HepG2 (cell line): ENCODE results near the gene PCBP4. TPM values are rescaled to one million over a fixed set of nuclear protein-coding genes. Genes with fewer than 3 reads are reported as not detected.

ENCODE experiments used
- DNMT3B ChIP-seq: conservative IDR thresholded peaks from 2 replicates; pipeline ENCODE4 v1.6.1; 2016; ENCODE audit warnings: missing biosample characterization, control low read depth
- ELF1 ChIP-seq: sonication (generic); formaldehyde crosslinking; IDR thresholded peaks from 2 replicates; pipeline ENCODE4 v1.4.0; 2020; ENCODE audit warnings: missing genetic modification reagents
- HMG20B ChIP-seq: conservative IDR thresholded peaks from 2 replicates; pipeline ENCODE4 v1.6.1; 2016; ENCODE audit warnings: missing genetic modification reagents, missing compliant biosample characterization
- HOXA5 ChIP-seq: sonication (generic); formaldehyde crosslinking; IDR thresholded peaks from 2 replicates; pipeline ENCODE4 v1.4.0; 2020; ENCODE audit warnings: missing genetic modification reagents
- PHF5A ChIP-seq: IDR thresholded peaks from one replicate; pipeline ENCODE4 v1.6.1; 2018; ENCODE audit warnings: low read depth, missing genetic modification reagents; ENCODE audit not compliant: unreplicated experiment
- PREB ChIP-seq: sonication (generic); formaldehyde crosslinking; IDR thresholded peaks from 2 replicates; pipeline ENCODE4 v1.4.0; 2020; ENCODE audit warnings: missing genetic modification reagents
- PRMT3 ChIP-seq: sonication (generic); formaldehyde crosslinking; IDR thresholded peaks from 2 replicates; pipeline ENCODE4 v1.8.1; 2022; ENCODE audit warnings: low read depth, mild to moderate bottlenecking, moderate library complexity, missing genetic modification reagents, borderline replicate concordance
- SETDB1 ChIP-seq: sonication (generic); formaldehyde crosslinking; IDR thresholded peaks from 2 replicates; pipeline ENCODE4 v1.5.1; 2020; ENCODE audit warnings: missing genetic modification reagents, mild to moderate bottlenecking, borderline replicate concordance
- SMC3 ChIP-seq: IDR thresholded peaks from 2 replicates; pipeline ENCODE4 v1.6.1; 2011; ENCODE audit warnings: low read length, improper control_type of control experiment
- THAP8 ChIP-seq: sonication (generic); formaldehyde crosslinking; IDR thresholded peaks from 2 replicates; pipeline ENCODE4 v1.5.1; 2020; ENCODE audit warnings: missing genetic modification reagents, mild to moderate bottlenecking, borderline replicate concordance
- TP53 ChIP-seq: sonication (generic); formaldehyde crosslinking; conservative IDR thresholded peaks from 2 replicates; pipeline ENCODE4 v1.4.0; 2020; ENCODE audit warnings: missing genetic modification reagents
- ZBTB10 ChIP-seq: sonication (generic); formaldehyde crosslinking; IDR thresholded peaks from 2 replicates; pipeline ENCODE4 v1.4.0; 2020; ENCODE audit warnings: missing genetic modification reagents, borderline replicate concordance
- ZBTB37 ChIP-seq: sonication (generic); formaldehyde crosslinking; IDR thresholded peaks from 2 replicates; pipeline ENCODE4 v1.4.0; 2020; ENCODE audit warnings: mild to moderate bottlenecking, missing genetic modification reagents
- ZEB1 ChIP-seq: IDR thresholded peaks from 2 replicates; pipeline ENCODE4 v1.6.1; 2012; ENCODE audit warnings: mild to moderate bottlenecking, low read depth, inconsistent platforms; ENCODE audit not compliant: insufficient replicate concordance
- ZFYVE20 ChIP-seq: sonication (generic); formaldehyde crosslinking; IDR thresholded peaks from 2 replicates; pipeline ENCODE4 v1.8.0; 2023; ENCODE audit warnings: low read depth, mild to moderate bottlenecking, moderate library complexity, missing genetic modification reagents, borderline replicate concordance
- ZMYM4 ChIP-seq: sonication (generic); formaldehyde crosslinking; IDR thresholded peaks from 2 replicates; pipeline ENCODE4 v1.8.1; 2023; ENCODE audit warnings: mild to moderate bottlenecking, missing genetic modification reagents
- ZNF530 ChIP-seq: sonication (generic); formaldehyde crosslinking; IDR thresholded peaks from 2 replicates; pipeline ENCODE4 v1.5.0; 2020; ENCODE audit warnings: low read depth, mild to moderate bottlenecking, missing genetic modification reagents
- ZNF574 ChIP-seq: sonication (generic); formaldehyde crosslinking; IDR thresholded peaks from 2 replicates; pipeline ENCODE4 v1.4.0; 2020; ENCODE audit warnings: missing genetic modification reagents
- ZNF660 ChIP-seq: sonication (generic); formaldehyde crosslinking; IDR thresholded peaks from 2 replicates; pipeline ENCODE4 v1.5.1; 2020; ENCODE audit warnings: mild to moderate bottlenecking, low read depth, missing genetic modification reagents, borderline replicate concordance
- ZNF678 ChIP-seq: sonication (generic); formaldehyde crosslinking; IDR thresholded peaks from 2 replicates; pipeline ENCODE4 v1.4.0; 2020; ENCODE audit warnings: mild to moderate bottlenecking, missing genetic modification reagents
- ZSCAN12 ChIP-seq: sonication (generic); formaldehyde crosslinking; IDR thresholded peaks from 2 replicates; pipeline ENCODE4 v1.9.0; 2021; ENCODE audit warnings: mild to moderate bottlenecking, missing genetic modification reagents
- polyA plus RNA-seq, 8 experiments: library from polyadenylated mRNA; depleted of rRNA in 3 of 8; stranded (reverse) in 7 of 8; unstranded in 1 of 8; fragments of >200 nt; fragmentation: Illumina TruSeq in 4 of 8; extraction: Trizol in 4 of 8; gene quantifications; 2 replicates each; pipeline versions ENCODE4 v1.2.1 to v1.2.3, GENCODE V29; 2011 to 2016; ENCODE audit warnings: low read depth in 4 of 8, missing spikeins in 1 of 8, mixed read lengths in 1 of 8; ENCODE audit not compliant: insufficient read depth in 1 of 8
- total RNA-seq, 5 experiments: library from RNA; depleted of rRNA; stranded (reverse); fragments of >200 nt; fragmentation: Illumina TruSeq; extraction: Trizol; gene quantifications; 2 replicates each; pipeline ENCODE4 v1.2.3, GENCODE V29; 2016; ENCODE audit warnings: low read depth in 1 of 5

PCBP4 gene
- total and polyA plus RNA-seq, 2 of the 13 experiments (the other 11 are each of a cell fraction or from before 2014, with no cell fraction given), result 36.8 to 51.3 TPM

- TF ChIP-seq THAP8, result no peak
- no peak for TF ChIP-seq ZNF530
- peak; percentile 65 for TF ChIP-seq SMC3
- TF ChIP-seq ZFYVE20, result no peak
- TF ChIP-seq HOXA5 (CRISPR knock-in tag), result no peak
- TF ChIP-seq PRMT3 (CRISPR knock-in tag), result no peak
- no peak for TF ChIP-seq SETDB1 (CRISPR knock-in tag)
- no peak for TF ChIP-seq ZNF574 (CRISPR knock-in tag)
- no peak for TF ChIP-seq ZBTB37 (CRISPR knock-in tag)
- TF ChIP-seq HMG20B (CRISPR knock-in tag), result no peak
- no peak for TF ChIP-seq ZMYM4 (CRISPR knock-in tag)
- TF ChIP-seq PHF5A (CRISPR knock-in tag), result no peak
- TF ChIP-seq ZSCAN12, result no peak
- no peak for TF ChIP-seq PREB (CRISPR knock-in tag)
- no peak for TF ChIP-seq ZNF660 (CRISPR knock-in tag)
- TF ChIP-seq ZEB1, result no peak
- TF ChIP-seq ZNF678 (CRISPR knock-in tag), result no peak
- no peak for TF ChIP-seq ELF1 (CRISPR knock-in tag)
- TF ChIP-seq TP53, result no peak
- no peak for TF ChIP-seq ZBTB10 (CRISPR knock-in tag)
- no peak for TF ChIP-seq DNMT3B
Observed at GRCh38 chr3:52004163-52004787, 37.0 kb upstream of the PCBP4 start (continued).
